NCI-H2081 treated with DMSO at 0.1 percent for 48 hours (cell line): ENCODE data around the gene ZSWIM9.

Source experiments
- DNase-seq: peaks from one replicate; lab custom pipeline; 2025; lab: John Stamatoyannopoulos, UW

ZSWIM9 gene

DNA sequence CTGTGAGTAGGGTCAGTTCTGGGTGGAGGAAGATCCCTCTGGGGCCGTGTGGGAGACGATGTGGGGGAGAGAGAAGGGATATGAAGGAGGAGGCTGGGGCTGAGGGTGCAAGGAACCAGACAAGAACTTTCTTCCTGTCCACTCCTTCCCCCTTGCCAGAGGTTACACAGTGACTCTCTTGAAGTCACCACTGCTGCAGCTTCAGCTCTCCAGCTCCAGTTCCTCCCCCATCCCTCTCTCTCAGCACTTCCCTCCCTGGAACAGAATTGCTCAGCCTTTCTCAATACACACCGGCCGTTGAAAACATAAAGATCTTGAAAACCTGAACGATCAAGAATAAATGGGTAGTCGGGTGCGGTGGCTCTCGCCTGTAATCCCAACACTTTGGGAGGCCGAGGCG is 5.1 kb downstream of the ZSWIM9 start:
- no peak for DNase-seq

DNA sequence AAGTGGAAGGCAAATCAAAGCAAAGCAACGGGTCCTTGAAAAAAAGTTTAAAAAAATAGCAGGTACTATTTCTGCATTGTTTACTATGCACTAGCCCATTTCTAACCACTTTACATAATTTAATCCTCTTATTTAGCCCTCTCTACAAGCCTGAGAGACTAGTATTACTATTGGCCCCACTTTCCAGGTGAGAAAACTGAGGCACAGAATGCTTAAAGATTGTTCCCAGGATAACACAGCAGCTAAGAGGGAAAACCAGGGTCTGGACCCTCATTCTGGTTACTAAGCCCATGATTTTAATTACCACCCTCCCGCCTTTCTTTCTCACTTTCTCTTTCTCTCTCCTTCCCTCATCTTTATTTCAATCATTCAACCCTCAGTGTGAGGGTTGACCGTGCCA is 5.7 kb downstream of the ZSWIM9 start:
- DNase-seq = no peak

DNA sequence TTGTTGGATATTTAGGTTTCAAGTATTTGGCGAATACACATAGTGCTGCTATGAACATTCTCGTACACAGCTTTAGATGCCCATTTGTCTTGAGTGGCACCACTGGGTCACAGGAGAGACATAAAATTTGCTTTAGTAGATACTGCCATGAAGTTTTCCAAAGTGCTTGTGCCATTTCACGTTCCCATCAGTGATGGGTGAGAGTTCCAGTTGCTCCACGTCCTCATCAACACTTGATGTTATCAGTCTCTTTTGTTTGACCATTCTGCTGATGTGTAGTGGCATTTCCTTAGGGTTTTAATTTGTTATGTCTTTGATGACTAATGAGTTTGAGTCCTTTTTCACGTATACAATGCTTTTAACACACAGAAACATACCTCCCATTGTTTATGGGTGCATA is 11.0 kb downstream of the ZSWIM9 start:
- DNase-seq = no peak

GRCh38 chr19:48182434-48182833 is 12.0 kb downstream of the ZSWIM9 start:
- no peak for DNase-seq

GRCh38 chr19:48183356-48183755 is 12.9 kb downstream of the ZSWIM9 start:
- DNase-seq = no peak

DNA sequence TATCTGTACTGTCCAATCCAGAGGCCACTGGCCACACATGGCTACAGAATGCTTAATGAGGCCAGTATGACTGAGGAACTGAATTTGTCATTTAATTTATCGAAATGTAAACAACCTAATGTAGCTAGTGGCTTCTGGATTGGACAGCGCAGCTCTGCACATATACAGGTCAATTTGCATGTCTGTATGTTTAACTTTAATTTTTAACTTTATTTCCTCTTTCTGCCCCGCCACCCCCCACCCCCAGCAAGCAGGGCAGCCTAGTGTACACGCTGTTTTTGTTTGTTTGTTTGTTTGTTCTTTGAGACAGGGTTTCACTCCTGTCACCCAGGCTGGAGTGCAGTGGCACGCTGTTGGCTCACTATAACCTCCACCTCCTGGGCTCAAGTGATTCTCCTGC is 15.5 kb downstream of the ZSWIM9 start:
- DNase-seq = no peak

DNA sequence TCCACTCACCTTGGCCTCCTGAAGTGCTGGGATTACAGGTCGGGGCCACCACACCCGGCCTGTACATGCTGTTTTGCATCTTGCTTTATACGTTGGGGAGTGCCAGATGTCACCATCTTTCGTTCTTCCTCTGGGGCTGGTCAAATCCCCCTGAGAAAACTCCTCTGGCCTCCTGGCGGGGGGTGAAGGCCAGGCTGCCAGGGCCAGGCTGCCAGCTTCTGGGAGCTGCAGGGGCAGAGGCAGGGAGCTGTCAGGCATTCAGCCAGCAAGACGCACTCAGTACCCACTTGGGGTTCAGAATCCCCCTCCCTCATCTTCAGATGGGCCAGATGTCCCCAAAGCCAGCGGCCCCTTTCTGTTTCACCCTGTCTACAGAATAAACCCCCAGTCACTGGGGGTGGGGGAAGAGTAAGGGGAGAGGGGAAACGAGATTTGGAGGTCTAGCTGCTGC is 16.1 kb downstream of the ZSWIM9 start:
- DNase-seq = no peak

GRCh38 chr19:48190288-48190884 is 19.9 kb downstream of the ZSWIM9 start:
- DNase-seq = peak; percentile 97

DNA sequence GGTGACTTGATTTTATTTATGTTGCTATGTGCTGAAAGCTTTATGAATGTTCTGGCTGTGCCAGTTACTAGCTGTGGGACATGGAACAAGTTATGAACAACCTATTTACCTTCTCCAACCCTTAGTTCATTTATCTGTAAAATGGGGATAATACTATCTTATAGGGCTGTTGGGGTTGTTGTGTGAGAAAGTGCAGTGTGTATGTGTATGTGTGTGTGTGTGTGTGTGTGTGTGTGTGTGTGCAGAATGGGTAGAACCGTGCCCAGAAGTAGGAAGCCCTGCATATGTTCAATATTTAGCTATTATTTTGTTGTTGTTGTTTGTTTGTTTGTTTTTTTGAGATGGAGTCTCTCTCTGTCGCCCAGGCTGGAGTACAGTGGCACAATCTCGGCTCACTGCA is 20.4 kb downstream of the ZSWIM9 start:
- DNase-seq = no peak

- DNase-seq = no peak
Observed at GRCh38 chr19:48192750-48193149, 22.3 kb downstream of the ZSWIM9 start.

DNA sequence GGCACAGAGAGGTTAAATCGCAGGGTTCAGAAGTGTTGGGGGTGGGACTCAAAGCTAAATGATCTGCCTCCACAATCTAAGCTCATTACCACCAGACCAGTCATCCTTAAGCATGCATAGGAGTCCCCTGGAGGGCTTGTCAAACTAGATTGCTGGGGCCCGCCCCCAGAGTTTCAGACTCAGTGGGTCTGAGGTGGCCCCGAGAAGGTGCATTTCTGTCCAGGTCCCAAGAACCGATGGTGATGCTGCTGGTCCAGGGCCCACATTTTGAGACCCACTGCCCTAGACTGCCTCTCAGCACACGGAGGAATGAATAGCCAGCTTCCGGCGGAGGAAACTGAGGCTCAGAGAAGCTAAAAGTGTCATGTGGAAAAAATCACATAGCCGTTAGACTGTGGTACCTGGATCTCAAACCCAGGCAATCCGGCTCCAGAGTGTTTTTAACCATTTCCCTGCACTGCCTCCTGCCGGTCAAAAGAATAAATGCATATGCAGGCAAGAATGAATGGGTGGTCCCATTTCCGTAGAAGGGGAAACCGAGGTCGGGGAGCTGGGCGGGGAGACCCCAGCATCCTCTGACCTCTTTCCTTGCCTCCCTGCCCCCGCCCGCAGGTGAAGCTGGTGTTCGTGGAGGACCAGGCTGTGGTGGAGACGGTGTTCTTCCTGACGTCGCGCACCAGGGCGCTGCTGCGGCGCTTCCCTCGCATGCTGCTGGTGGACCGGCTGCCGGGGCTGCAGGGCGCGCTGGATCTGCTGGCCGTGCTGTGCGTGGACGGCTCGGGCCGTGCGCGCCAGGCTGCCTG is 23.8 kb downstream of the ZSWIM9 start:
- no peak for DNase-seq

- no peak for DNase-seq
Observed at GRCh38 chr19:48194844-48195830, 24.7 kb downstream of the ZSWIM9 start.

GRCh38 chr19:48196321-48196763 is 25.9 kb downstream of the ZSWIM9 start:
- DNase-seq = no peak

GRCh38 chr19:48196933-48197665 is 26.6 kb downstream of the ZSWIM9 start:
- DNase-seq = no peak

- DNase-seq = no peak
Observed at GRCh38 chr19:48203222-48203793, 32.8 kb downstream of the ZSWIM9 start.

- DNase-seq = peak; percentile 87
Observed at GRCh38 chr19:48203794-48204628, 33.5 kb downstream of the ZSWIM9 start.

DNA sequence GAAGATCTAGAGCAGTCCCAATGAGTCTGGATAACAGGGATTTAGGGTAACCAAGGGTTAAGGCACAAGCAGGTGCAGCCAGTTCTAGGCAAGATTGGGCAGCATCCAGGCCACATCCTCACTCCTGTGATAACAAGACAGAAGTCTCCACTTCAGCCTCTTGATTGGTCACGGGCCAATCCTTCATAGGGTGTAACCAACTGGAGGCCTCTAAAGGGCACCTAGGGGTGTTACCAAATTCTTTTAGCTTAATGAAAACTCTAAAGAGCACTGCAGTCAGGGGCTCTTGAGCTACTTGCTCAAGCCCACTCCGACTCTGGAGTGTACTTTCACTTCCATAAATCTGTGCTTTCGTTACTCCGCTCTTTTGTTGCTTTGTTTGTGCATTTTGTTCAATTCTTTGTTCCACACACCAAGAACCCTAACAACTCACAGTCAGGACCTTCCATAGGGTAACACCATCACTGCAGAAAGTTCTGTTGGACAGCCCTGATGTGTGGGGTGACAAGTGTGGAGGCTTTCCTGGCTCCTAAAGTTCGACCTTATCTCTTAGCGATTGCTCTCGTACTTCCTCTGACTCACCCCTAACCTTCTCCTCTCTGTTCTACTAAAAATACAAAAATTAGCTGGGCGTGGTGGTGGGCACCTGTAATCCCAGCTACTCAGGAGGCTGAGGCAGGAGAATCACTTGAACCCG is 36.1 kb downstream of the ZSWIM9 start:
- DNase-seq = no peak

DNA sequence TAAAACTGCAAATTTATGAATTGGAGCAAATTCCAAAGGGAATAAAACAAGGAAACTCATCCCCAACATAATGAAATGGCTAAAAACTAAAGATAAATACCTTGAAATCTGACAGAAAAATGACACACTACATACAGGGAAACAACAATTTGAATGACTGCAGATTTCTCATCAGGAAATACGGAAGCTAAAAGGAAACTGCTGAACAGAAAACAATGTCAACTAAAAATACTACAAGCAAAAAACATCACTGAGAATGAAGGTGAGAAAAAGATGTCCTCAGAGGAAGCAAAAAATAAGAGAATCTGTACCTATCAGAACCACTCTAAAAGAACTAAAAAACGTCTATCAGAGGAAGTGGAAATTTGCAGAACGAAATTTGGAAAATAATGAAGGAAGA is 39.5 kb downstream of the ZSWIM9 start:
- no peak for DNase-seq

DNA sequence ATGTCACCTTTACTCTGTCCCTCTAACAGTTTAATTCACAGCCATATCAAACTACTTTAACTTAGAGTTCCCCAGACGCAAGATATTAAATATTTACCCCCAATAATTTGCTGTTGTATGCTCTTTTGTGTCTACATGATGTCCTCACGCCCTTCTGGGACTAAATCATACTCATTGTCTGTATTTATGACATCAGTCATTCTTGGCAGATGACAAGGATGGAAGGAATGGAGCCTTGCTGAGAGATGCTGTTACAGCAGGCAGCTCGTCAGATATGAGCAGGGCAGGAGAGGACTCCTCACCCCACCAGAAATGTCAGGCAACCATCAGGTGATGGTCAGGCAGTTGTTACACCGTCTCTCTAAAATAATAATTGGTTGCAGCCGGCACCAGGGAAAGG is 43.5 kb downstream of the ZSWIM9 start:
- DNase-seq = no peak

DNA sequence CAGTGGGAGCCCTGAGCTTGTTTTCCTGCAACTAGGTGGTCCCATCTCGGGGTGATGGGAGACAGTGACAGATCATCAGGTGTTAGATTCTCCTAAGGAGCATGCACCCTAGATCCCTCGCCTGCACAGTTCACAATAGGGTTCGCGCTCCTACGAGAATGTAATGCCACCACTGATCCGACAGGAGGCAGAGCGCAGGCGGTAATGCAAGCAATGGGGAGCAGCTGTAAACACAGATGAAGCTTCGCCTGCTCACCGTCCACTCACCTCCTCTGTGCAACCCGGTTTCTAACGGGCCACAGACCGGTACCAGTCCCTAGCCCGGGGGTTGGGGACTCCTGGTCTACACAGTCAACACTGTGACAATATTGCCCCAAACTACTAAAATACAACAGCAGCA is 46.5 kb downstream of the ZSWIM9 start:
- no peak for DNase-seq
